Measurements from ENCODE around the gene BTBD9. TPM values are rescaled to one million over a fixed set of nuclear protein-coding genes. Genes with fewer than 3 reads are reported as not detected.

Gene BTBD9
- total RNA-seq, 1 donor from 2014 or later = 9.9 TPM

- no peaks in the 10 kb centered on the region for H3K27me3 ChIP-seq
- no peak for TF ChIP-seq CTCF (IDR thresholded peaks at IDR 0.05)
- DNase-seq (ENCODE audit: low spot score in 2 of 2) = no peak
- no peak overlapping the region for H3K27ac ChIP-seq
- no peak overlapping the region for H3K4me3 ChIP-seq
- intact Hi-C loops (cut with DNase I) = no loop called here
- H3K4me1 ChIP-seq = no peaks in the 10 kb centered on the region
- H3K36me3 ChIP-seq = peaks cover 0 to 4% of the 10 kb centered on the region in 2 donors
- H3K9me3 ChIP-seq = no peaks in the 10 kb centered on the region
Observed at GRCh38 chr6:38174806-38175495, 464.8 kb downstream of the BTBD9 start.

- no peaks in the 10 kb centered on the region for H3K9me3 ChIP-seq
- no peak overlapping the region for H3K4me3 ChIP-seq
- DNase-seq (ENCODE audit: low spot score in 2 of 2) = no peak
- no peaks in the 10 kb centered on the region for H3K4me1 ChIP-seq
- H3K36me3 ChIP-seq = peaks cover 0 to 4% of the 10 kb centered on the region in 2 donors
- intact Hi-C loops (cut with DNase I) = no loop called here
- no peak for TF ChIP-seq CTCF (IDR thresholded peaks at IDR 0.05)
- H3K27me3 ChIP-seq = no peaks in the 10 kb centered on the region
- no peak overlapping the region for H3K27ac ChIP-seq
Observed at GRCh38 chr6:38174315-38174714, 465.4 kb downstream of the BTBD9 start.

- peaks cover 0 to 4% of the 10 kb centered on the region in 2 donors for H3K36me3 ChIP-seq
- H3K9me3 ChIP-seq = no peaks in the 10 kb centered on the region
- TF ChIP-seq CTCF (IDR thresholded peaks at IDR 0.05) = no peak
- intact Hi-C loops (cut with DNase I) = no loop called here
- H3K27me3 ChIP-seq = no peaks in the 10 kb centered on the region
- no peak overlapping the region for H3K4me3 ChIP-seq
- no peak overlapping the region for H3K27ac ChIP-seq
- no peaks in the 10 kb centered on the region for H3K4me1 ChIP-seq
- DNase-seq (ENCODE audit: low spot score in 2 of 2) = no peak
Observed at GRCh38 chr6:38173909-38174308, 465.8 kb downstream of the BTBD9 start.

- TF ChIP-seq CTCF (IDR thresholded peaks at IDR 0.05) = no peak
- no peaks in the 10 kb centered on the region for H3K9me3 ChIP-seq
- no peaks in the 10 kb centered on the region for H3K4me1 ChIP-seq
- intact Hi-C loops (cut with DNase I) = no loop called here
- peaks cover 0 to 4% of the 10 kb centered on the region in 2 donors for H3K36me3 ChIP-seq
- no peak for DNase-seq (ENCODE audit: low spot score in 2 of 2)
- H3K27ac ChIP-seq = no peak overlapping the region
- no peaks in the 10 kb centered on the region for H3K27me3 ChIP-seq
- H3K4me3 ChIP-seq = no peak overlapping the region
Observed at GRCh38 chr6:38172739-38173410, 466.9 kb downstream of the BTBD9 start.

GRCh38 chr6:38171997-38172738 is 467.6 kb downstream of the BTBD9 start:
- Histone ChIP-seq H3K4me3 (no peak overlapping the region), H3K9me3 (no peaks in the 10 kb centered on the region), H3K27me3 (no peaks in the 10 kb centered on the region), H3K36me3 (peaks cover 0 to 4% of the 10 kb centered on the region in 2 donors), H3K4me1 (no peaks in the 10 kb centered on the region), H3K27ac (no peak overlapping the region)
- no peak for DNase-seq (ENCODE audit: low spot score in 2 of 2)
- no peak for TF ChIP-seq CTCF (IDR thresholded peaks at IDR 0.05)
- intact Hi-C loops (cut with DNase I) = no loop called here

All from ascending aorta (tissue), 2 donors.